ENCODE measurements around the gene PJVK. TPM values are rescaled to one million over a fixed set of nuclear protein-coding genes. Genes with fewer than 3 reads are reported as not detected.

Gene PJVK
- total and polyA plus RNA-seq, 2 of the 13 experiments (the other 11 are each of a cell fraction or from before 2014, with no cell fraction given), result 1.2 to 2.6 TPM

DNA sequence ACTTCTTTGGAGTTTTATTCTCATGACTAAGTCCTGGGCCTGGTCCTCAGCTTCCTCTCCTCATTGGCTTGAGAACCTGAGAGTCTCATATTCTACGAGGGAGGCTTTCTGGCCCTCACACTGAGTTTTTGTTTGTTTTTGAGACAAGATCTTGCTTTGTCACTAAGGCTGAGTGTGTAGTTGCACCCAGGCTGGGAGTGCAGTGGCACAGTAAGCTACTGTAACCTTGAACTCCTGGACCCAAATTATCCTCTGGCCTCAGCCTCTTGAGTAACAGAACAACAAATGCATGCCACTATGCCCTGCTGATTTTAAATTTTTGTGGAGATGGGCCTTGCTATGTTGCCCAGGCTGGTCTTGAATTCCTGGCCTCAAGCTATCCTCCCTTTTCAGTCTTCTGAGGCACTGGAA lies 22.8 kb upstream of the PJVK start (continued):
- 0 out of 2 replicates have a peak, but pooled peaks have one; percentile 18 for TF ChIP-seq ZNF629 (CRISPR knock-in tag; conservative IDR thresholded peaks at IDR 0.05)
- no peak for TF ChIP-seq TGIF2 (CRISPR knock-in tag; IDR thresholded peaks at IDR 0.05)
- TF ChIP-seq, protein P1, sequence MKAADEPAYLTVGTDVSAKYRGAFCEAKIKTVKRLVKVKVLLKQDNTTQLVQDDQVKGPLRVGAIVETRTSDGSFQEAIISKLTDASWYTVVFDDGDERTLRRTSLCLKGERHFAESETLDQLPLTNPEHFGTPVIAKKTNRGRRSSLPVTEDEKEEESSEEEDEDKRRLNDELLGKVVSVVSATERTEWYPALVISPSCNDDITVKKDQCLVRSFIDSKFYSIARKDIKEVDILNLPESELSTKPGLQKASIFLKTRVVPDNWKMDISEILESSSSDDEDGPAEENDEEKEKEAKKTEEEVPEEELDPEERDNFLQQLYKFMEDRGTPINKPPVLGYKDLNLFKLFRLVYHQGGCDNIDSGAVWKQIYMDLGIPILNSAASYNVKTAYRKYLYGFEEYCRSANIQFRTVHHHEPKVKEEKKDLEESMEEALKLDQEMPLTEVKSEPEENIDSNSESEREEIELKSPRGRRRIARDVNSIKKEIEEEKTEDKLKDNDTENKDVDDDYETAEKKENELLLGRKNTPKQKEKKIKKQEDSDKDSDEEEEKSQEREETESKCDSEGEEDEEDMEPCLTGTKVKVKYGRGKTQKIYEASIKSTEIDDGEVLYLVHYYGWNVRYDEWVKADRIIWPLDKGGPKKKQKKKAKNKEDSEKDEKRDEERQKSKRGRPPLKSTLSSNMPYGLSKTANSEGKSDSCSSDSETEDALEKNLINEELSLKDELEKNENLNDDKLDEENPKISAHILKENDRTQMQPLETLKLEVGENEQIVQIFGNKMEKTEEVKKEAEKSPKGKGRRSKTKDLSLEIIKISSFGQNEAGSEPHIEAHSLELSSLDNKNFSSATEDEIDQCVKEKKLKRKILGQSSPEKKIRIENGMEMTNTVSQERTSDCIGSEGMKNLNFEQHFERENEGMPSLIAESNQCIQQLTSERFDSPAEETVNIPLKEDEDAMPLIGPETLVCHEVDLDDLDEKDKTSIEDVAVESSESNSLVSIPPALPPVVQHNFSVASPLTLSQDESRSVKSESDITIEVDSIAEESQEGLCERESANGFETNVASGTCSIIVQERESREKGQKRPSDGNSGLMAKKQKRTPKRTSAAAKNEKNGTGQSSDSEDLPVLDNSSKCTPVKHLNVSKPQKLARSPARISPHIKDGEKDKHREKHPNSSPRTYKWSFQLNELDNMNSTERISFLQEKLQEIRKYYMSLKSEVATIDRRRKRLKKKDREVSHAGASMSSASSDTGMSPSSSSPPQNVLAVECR (CRISPR knock-in tag; IDR thresholded peaks at IDR 0.05; ENCODE audit: borderline replicate concordance), result peak; percentile 49; the same call in 1 of the 2 replicates
- TF ChIP-seq ZNF30 (CRISPR knock-in tag; IDR thresholded peaks at IDR 0.05), result no peak
- no peak for TF ChIP-seq NONO (IDR thresholded peaks at IDR 0.05)
- peak; percentile 64; the same call in 1 of the 2 replicates for TF ChIP-seq NONO (CRISPR knock-in tag; conservative IDR thresholded peaks at IDR 0.05)
- TF ChIP-seq, protein P2, sequence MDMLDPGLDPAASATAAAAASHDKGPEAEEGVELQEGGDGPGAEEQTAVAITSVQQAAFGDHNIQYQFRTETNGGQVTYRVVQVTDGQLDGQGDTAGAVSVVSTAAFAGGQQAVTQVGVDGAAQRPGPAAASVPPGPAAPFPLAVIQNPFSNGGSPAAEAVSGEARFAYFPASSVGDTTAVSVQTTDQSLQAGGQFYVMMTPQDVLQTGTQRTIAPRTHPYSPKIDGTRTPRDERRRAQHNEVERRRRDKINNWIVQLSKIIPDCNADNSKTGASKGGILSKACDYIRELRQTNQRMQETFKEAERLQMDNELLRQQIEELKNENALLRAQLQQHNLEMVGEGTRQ (IDR thresholded peaks at IDR 0.05; ENCODE audit: low read depth, low read length), result no peak
- TF ChIP-seq, protein P2 (CRISPR knock-in tag; IDR thresholded peaks at IDR 0.05; ENCODE audit: borderline replicate concordance), result 0 out of 2 replicates have a peak, but pooled peaks have one; percentile 25
- no peak for TF ChIP-seq PTBP1 (IDR thresholded peaks at IDR 0.05; ENCODE audit: low read depth, low read length, poor library complexity, severe bottlenecking)
- TF ChIP-seq, protein P3, sequence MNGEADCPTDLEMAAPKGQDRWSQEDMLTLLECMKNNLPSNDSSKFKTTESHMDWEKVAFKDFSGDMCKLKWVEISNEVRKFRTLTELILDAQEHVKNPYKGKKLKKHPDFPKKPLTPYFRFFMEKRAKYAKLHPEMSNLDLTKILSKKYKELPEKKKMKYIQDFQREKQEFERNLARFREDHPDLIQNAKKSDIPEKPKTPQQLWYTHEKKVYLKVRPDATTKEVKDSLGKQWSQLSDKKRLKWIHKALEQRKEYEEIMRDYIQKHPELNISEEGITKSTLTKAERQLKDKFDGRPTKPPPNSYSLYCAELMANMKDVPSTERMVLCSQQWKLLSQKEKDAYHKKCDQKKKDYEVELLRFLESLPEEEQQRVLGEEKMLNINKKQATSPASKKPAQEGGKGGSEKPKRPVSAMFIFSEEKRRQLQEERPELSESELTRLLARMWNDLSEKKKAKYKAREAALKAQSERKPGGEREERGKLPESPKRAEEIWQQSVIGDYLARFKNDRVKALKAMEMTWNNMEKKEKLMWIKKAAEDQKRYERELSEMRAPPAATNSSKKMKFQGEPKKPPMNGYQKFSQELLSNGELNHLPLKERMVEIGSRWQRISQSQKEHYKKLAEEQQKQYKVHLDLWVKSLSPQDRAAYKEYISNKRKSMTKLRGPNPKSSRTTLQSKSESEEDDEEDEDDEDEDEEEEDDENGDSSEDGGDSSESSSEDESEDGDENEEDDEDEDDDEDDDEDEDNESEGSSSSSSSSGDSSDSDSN (CRISPR knock-in tag; IDR thresholded peaks at IDR 0.05), result peak; percentile 52; the same call in 1 of the 2 replicates
- TF ChIP-seq ZNF558 (CRISPR knock-in tag; IDR thresholded peaks at IDR 0.05; ENCODE audit: borderline replicate concordance), result no peak
- TF ChIP-seq ZBTB7B (CRISPR knock-in tag; IDR thresholded peaks at IDR 0.05), result peak; percentile 50; the same call in 1 of the 2 replicates
- TF ChIP-seq, protein P4, sequence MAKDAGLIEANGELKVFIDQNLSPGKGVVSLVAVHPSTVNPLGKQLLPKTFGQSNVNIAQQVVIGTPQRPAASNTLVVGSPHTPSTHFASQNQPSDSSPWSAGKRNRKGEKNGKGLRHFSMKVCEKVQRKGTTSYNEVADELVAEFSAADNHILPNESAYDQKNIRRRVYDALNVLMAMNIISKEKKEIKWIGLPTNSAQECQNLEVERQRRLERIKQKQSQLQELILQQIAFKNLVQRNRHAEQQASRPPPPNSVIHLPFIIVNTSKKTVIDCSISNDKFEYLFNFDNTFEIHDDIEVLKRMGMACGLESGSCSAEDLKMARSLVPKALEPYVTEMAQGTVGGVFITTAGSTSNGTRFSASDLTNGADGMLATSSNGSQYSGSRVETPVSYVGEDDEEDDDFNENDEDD (CRISPR knock-in tag; IDR thresholded peaks at IDR 0.05; ENCODE audit: borderline replicate concordance), result 0 out of 2 replicates have a peak, but pooled peaks have one; percentile 4
- peak; percentile 34 for TF ChIP-seq ZFY (CRISPR knock-in tag; IDR thresholded peaks at IDR 0.05)
- TF ChIP-seq SRY (CRISPR knock-in tag; IDR thresholded peaks at IDR 0.05), result no peak
- no peak for TF ChIP-seq MLLT10 (CRISPR knock-in tag; IDR thresholded peaks at IDR 0.05)
- TF ChIP-seq ZIK1 (CRISPR knock-in tag; IDR thresholded peaks at IDR 0.05; ENCODE audit: borderline replicate concordance, low read depth), result no peak
- peak; percentile 17; the same call in 1 of the 2 replicates for TF ChIP-seq SMC3 (IDR thresholded peaks at IDR 0.05; ENCODE audit: low read length)
- TF ChIP-seq HNRNPLL (IDR thresholded peaks at IDR 0.05; ENCODE audit: low read depth, low read length, poor library complexity, severe bottlenecking), result no peak
- peak; percentile 84 for TF ChIP-seq TEAD3 (CRISPR knock-in tag; optimal IDR thresholded peaks at IDR 0.05; ENCODE audit: borderline replicate concordance)
- peak; percentile 59 for TF ChIP-seq KMT2B (CRISPR knock-in tag; IDR thresholded peaks at IDR 0.05)
